ENCODE measurements around the gene UGT8.

DNA sequence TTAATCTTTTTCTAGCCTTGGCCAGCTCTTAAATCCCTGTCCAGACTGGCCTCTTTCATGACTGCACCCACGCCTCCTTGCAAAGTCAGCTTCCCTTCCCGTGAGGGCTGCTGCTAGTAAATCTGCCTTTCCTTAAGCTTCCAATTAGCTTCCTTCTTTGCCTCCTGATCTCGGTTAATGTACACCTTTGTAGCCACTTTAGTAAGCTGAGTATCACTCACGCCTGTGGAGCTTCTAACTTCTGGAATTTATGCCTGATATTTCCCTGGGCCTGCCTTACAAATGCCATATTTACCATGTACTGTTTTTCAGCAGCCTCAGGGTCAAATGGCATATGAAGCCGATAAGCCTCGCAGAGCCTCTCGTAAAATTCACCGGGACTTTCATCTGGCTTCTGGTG lies 5.1 kb upstream of the UGT8 start:
- TF ChIP-seq, protein P1, sequence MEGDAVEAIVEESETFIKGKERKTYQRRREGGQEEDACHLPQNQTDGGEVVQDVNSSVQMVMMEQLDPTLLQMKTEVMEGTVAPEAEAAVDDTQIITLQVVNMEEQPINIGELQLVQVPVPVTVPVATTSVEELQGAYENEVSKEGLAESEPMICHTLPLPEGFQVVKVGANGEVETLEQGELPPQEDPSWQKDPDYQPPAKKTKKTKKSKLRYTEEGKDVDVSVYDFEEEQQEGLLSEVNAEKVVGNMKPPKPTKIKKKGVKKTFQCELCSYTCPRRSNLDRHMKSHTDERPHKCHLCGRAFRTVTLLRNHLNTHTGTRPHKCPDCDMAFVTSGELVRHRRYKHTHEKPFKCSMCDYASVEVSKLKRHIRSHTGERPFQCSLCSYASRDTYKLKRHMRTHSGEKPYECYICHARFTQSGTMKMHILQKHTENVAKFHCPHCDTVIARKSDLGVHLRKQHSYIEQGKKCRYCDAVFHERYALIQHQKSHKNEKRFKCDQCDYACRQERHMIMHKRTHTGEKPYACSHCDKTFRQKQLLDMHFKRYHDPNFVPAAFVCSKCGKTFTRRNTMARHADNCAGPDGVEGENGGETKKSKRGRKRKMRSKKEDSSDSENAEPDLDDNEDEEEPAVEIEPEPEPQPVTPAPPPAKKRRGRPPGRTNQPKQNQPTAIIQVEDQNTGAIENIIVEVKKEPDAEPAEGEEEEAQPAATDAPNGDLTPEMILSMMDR (IDR thresholded peaks at IDR 0.05), result no peak
- TF ChIP-seq EP300 (IDR thresholded peaks at IDR 0.05), result no peak

Measured in ovary (tissue), 3 donors.